WTC11 (cell line): ENCODE measurements around the gene PPP4R2. TPM values are rescaled to one million over a fixed set of nuclear protein-coding genes. Genes with fewer than 3 reads are reported as not detected.

ENCODE experiments used
- ATAC-seq: fragments of 200-7000 bp; cut with Tn5 transposase; 2 replicates; pipeline ENCODE4 v1.10.0; 2021; ENCODE audit warnings: mild to moderate bottlenecking, moderate library complexity
- CTCF ChIA-PET: fragments of 300-600 bp; sonication (Branson Sonifier 250); formaldehyde crosslinking; loops from one replicate; lab custom pipeline; 2021; ENCODE audit warnings: antibody characterized with exemption; lab: Charles Lee
- POLR2A ChIA-PET: fragments of 350-600 bp; sonication (Branson Sonifier 250); formaldehyde crosslinking; loops from one replicate; lab custom pipeline; 2021; ENCODE audit warnings: antibody characterized with exemption; lab: Charles Lee
- DNase-seq: peaks from one replicate; pipeline ENCODE4 v3.0.0; 2021; ENCODE audit warnings: low spot score
- H3K27ac Mint-ChIP-seq: 2 replicates; pipeline ENCODE4 v1.8.0; 2021; ENCODE audit warnings: mixed read lengths
- H3K27me3 Mint-ChIP-seq: 2 replicates; pipeline ENCODE4 v1.8.0; 2021; ENCODE audit warnings: low read depth, mild to moderate bottlenecking, moderate library complexity, mixed read lengths
- H3K36me3 Mint-ChIP-seq: 2 replicates; pipeline ENCODE4 v1.8.0; 2021; ENCODE audit warnings: mixed read lengths
- H3K4me1 Mint-ChIP-seq: 2 replicates; pipeline ENCODE4 v1.8.0; 2022; ENCODE audit warnings: mixed read lengths
- H3K4me3 Mint-ChIP-seq: 2 replicates; pipeline ENCODE4 v1.8.0; 2021; ENCODE audit warnings: mild to moderate bottlenecking, moderate library complexity, mixed read lengths
- H3K9me3 Mint-ChIP-seq: 2 replicates; pipeline ENCODE4 v1.8.0; 2021; ENCODE audit warnings: mixed read lengths
- ATF1 ChIP-seq: sonication (generic); formaldehyde crosslinking; IDR thresholded peaks from 2 replicates; pipeline ENCODE4 v1.8.1; 2023; ENCODE audit warnings: mild to moderate bottlenecking, moderate library complexity, missing genetic modification reagents
- ESRRA ChIP-seq: sonication (generic); formaldehyde crosslinking; IDR thresholded peaks from 2 replicates; pipeline ENCODE4 v1.8.1; 2022; ENCODE audit warnings: mild to moderate bottlenecking, missing genetic modification reagents, borderline replicate concordance
- FOXK1 ChIP-seq: sonication (generic); formaldehyde crosslinking; IDR thresholded peaks from 2 replicates; pipeline ENCODE4 v1.8.0; 2022; ENCODE audit warnings: mild to moderate bottlenecking, moderate library complexity, missing genetic modification reagents
- IRF2 ChIP-seq: sonication (generic); formaldehyde crosslinking; IDR thresholded peaks from 2 replicates; pipeline ENCODE4 v1.8.0; 2022; ENCODE audit warnings: low read depth, missing genetic modification reagents, borderline replicate concordance
- JAZF1 ChIP-seq: fragments of 250-450 bp; sonication (Bioruptor Pico); IDR thresholded peaks from 2 replicates; pipeline ENCODE4 v1.9.0; 2021; ENCODE audit warnings: moderate library complexity, mild to moderate bottlenecking, inconsistent platforms
- KAT7 ChIP-seq: sonication (generic); formaldehyde crosslinking; IDR thresholded peaks from 2 replicates; pipeline ENCODE4 v1.8.1; 2023; ENCODE audit warnings: missing genetic modification reagents, mild to moderate bottlenecking, borderline replicate concordance
- MXD4 ChIP-seq: fragments of 250-450 bp; sonication (Bioruptor Pico); IDR thresholded peaks from 2 replicates; pipeline ENCODE4 v1.8.0; 2021; ENCODE audit warnings: mild to moderate bottlenecking, moderate library complexity, borderline replicate concordance
- SMAD4 ChIP-seq: sonication (generic); formaldehyde crosslinking; IDR thresholded peaks from 2 replicates; pipeline ENCODE4 v1.8.0; 2022; ENCODE audit warnings: mild to moderate bottlenecking, missing genetic modification reagents
- SP1 ChIP-seq: sonication (generic); formaldehyde crosslinking; conservative IDR thresholded peaks from 2 replicates; pipeline ENCODE4 v1.8.1; 2022; ENCODE audit warnings: missing genetic modification reagents
- TEAD4 ChIP-seq: sonication (generic); formaldehyde crosslinking; IDR thresholded peaks from 2 replicates; pipeline ENCODE4 v1.8.0; 2022; ENCODE audit warnings: mild to moderate bottlenecking, missing genetic modification reagents
- ZNF138 ChIP-seq: sonication (generic); formaldehyde crosslinking; conservative IDR thresholded peaks from 2 replicates; pipeline ENCODE4 v1.8.1; 2022; ENCODE audit warnings: mild to moderate bottlenecking, moderate library complexity, missing genetic modification reagents
- ZNF219 ChIP-seq: sonication (generic); formaldehyde crosslinking; IDR thresholded peaks from 2 replicates; pipeline ENCODE4 v1.8.0; 2023; ENCODE audit warnings: missing genetic modification reagents, mild to moderate bottlenecking, borderline replicate concordance
- ZNF317 ChIP-seq: sonication (generic); formaldehyde crosslinking; IDR thresholded peaks from 2 replicates; pipeline ENCODE4 v1.8.1; 2023; ENCODE audit warnings: low read depth, mild to moderate bottlenecking, moderate library complexity, missing genetic modification reagents, borderline replicate concordance
- ZNF671 ChIP-seq: fragments of 250-450 bp; sonication (Bioruptor Pico); IDR thresholded peaks from 2 replicates; pipeline ENCODE4 v1.8.0; 2021; ENCODE audit warnings: mild to moderate bottlenecking
- total RNA-seq: library from RNA; stranded (reverse); gene quantifications from 3 replicates; pipeline ENCODE4 v1.2.3, GENCODE V29; 2021
- TF ChIP-seq, protein P1 (sequence below): fragments of 250-450 bp; sonication (Bioruptor Pico); IDR thresholded peaks from 2 replicates; pipeline ENCODE4 v1.9.0; 2021; ENCODE audit warnings: mild to moderate bottlenecking
- TF ChIP-seq, protein P2 (sequence below): fragments of 250-450 bp; sonication (Bioruptor Pico); IDR thresholded peaks from 2 replicates; pipeline ENCODE4 v1.9.0; 2021; ENCODE audit warnings: mild to moderate bottlenecking
- TF ChIP-seq, protein P3 (sequence below): fragments of 250-450 bp; sonication (Bioruptor Pico); conservative IDR thresholded peaks from 2 replicates; pipeline ENCODE4 v1.9.0; 2021; ENCODE audit warnings: mild to moderate bottlenecking
- TF ChIP-seq, protein P4 (sequence below): fragments of 200-600 bp; IDR thresholded peaks from 2 replicates; pipeline ENCODE4 v1.8.0; 2022; ENCODE audit warnings: antibody characterized with exemption
- TF ChIP-seq, protein P5 (sequence below): sonication (generic); formaldehyde crosslinking; IDR thresholded peaks from 2 replicates; pipeline ENCODE4 v1.8.0; 2023; ENCODE audit warnings: missing genetic modification reagents, mild to moderate bottlenecking, borderline replicate concordance
- TF ChIP-seq, protein P6 (sequence below): sonication (generic); formaldehyde crosslinking; IDR thresholded peaks from 2 replicates; pipeline ENCODE4 v1.8.1; 2022; ENCODE audit warnings: missing genetic modification reagents, borderline replicate concordance

The PPP4R2 gene
- total RNA-seq, 1 experiment from 2014 or later: 78.1 TPM

DNA sequence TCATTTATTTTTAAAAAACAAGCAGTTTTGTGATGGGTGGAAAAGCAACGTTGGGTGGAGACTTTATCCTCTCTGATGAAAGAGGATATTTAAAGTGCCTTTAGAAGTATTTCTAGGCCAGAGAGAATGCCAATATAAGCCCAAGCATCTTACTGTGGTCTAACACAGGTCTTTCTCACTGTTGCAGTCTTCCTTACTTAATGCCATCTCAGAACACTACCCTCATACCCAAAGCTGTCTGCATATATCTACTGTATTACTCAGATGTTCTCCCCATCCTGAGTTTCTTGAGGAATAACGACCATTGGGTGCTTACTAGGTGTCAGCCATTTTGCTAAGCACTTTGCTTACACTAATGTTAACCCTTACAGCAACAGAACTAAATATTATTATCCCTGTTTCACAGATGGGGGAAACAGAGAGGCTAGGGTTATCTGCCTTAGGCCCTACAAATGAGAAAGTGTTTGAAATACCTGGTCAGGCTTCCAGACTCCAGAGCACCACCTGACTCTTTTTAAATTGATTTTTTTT lies 35.0 kb downstream of the PPP4R2 start:
- ATAC-seq (no peak), DNase-seq (no peak)
- Mint-ChIP-seq H3K27me3 (no peaks in the 10 kb centered on the region), H3K4me1 (peaks cover 62% of the 10 kb centered on the region), H3K4me3 (no peak overlapping the region), H3K9me3 (no peaks in the 10 kb centered on the region), H3K27ac (no peak overlapping the region), H3K36me3 (no peaks in the 10 kb centered on the region; the same call in 1 of the 2 replicates)
- ChIA-PET CTCF (interaction anchor here (1.2 kb wide), 1 partner anchor 139 kb away, joined by 3 read pairs; no protein-coding TSS in a partner anchor), POLR2A (no interaction called here)
- TF ChIP-seq, protein P1, sequence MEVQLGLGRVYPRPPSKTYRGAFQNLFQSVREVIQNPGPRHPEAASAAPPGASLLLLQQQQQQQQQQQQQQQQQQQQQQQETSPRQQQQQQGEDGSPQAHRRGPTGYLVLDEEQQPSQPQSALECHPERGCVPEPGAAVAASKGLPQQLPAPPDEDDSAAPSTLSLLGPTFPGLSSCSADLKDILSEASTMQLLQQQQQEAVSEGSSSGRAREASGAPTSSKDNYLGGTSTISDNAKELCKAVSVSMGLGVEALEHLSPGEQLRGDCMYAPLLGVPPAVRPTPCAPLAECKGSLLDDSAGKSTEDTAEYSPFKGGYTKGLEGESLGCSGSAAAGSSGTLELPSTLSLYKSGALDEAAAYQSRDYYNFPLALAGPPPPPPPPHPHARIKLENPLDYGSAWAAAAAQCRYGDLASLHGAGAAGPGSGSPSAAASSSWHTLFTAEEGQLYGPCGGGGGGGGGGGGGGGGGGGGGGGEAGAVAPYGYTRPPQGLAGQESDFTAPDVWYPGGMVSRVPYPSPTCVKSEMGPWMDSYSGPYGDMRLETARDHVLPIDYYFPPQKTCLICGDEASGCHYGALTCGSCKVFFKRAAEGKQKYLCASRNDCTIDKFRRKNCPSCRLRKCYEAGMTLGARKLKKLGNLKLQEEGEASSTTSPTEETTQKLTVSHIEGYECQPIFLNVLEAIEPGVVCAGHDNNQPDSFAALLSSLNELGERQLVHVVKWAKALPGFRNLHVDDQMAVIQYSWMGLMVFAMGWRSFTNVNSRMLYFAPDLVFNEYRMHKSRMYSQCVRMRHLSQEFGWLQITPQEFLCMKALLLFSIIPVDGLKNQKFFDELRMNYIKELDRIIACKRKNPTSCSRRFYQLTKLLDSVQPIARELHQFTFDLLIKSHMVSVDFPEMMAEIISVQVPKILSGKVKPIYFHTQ (CRISPR knock-in tag): no peak
- no peak for TF ChIP-seq ZNF138 (CRISPR knock-in tag)
- TF ChIP-seq, protein P2, sequence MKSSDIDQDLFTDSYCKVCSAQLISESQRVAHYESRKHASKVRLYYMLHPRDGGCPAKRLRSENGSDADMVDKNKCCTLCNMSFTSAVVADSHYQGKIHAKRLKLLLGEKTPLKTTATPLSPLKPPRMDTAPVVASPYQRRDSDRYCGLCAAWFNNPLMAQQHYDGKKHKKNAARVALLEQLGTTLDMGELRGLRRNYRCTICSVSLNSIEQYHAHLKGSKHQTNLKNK (CRISPR knock-in tag): no peak
- no peak for TF ChIP-seq ZNF317 (CRISPR knock-in tag)
- TF ChIP-seq ESRRA (CRISPR knock-in tag): no peak
- TF ChIP-seq, protein P3, sequence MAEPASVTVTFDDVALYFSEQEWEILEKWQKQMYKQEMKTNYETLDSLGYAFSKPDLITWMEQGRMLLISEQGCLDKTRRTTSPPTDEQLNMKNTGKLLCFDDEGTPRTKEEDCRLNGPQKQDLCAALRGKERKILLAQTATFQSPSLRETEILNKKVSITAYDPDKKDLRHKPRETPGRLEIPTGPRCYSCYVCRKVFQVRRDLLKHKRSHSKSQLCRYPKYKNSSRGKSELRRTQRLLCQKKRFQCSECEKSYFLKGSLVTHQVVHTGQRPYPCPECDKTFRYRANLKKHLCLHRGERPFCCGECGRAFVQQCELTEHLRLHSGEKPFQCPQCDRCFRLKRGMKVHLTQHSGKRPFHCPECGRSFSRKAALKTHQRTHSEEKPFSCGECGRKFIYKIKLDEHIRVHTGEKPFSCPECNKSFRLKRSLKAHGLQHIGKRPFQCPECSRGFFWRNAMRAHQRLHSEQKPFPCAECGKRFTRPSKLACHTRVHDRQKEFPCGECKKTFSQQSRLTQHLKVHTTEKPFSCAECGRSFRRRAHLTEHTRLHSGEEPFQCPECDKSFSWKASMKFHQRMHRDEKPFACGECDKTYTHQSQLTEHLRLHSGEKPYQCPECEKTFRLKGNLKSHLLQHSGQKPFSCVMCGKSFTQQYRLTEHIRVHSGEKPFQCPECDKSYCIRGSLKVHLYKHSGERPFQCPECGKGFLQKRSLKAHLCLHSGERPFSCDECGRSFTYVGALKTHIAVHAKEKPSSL (CRISPR knock-in tag): no peak
- TF ChIP-seq JAZF1 (CRISPR knock-in tag): no peak
- TF ChIP-seq, protein P4, sequence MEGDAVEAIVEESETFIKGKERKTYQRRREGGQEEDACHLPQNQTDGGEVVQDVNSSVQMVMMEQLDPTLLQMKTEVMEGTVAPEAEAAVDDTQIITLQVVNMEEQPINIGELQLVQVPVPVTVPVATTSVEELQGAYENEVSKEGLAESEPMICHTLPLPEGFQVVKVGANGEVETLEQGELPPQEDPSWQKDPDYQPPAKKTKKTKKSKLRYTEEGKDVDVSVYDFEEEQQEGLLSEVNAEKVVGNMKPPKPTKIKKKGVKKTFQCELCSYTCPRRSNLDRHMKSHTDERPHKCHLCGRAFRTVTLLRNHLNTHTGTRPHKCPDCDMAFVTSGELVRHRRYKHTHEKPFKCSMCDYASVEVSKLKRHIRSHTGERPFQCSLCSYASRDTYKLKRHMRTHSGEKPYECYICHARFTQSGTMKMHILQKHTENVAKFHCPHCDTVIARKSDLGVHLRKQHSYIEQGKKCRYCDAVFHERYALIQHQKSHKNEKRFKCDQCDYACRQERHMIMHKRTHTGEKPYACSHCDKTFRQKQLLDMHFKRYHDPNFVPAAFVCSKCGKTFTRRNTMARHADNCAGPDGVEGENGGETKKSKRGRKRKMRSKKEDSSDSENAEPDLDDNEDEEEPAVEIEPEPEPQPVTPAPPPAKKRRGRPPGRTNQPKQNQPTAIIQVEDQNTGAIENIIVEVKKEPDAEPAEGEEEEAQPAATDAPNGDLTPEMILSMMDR: no peak
- TF ChIP-seq ZNF671 (CRISPR knock-in tag): no peak
- TF ChIP-seq SP1: no peak

DNA sequence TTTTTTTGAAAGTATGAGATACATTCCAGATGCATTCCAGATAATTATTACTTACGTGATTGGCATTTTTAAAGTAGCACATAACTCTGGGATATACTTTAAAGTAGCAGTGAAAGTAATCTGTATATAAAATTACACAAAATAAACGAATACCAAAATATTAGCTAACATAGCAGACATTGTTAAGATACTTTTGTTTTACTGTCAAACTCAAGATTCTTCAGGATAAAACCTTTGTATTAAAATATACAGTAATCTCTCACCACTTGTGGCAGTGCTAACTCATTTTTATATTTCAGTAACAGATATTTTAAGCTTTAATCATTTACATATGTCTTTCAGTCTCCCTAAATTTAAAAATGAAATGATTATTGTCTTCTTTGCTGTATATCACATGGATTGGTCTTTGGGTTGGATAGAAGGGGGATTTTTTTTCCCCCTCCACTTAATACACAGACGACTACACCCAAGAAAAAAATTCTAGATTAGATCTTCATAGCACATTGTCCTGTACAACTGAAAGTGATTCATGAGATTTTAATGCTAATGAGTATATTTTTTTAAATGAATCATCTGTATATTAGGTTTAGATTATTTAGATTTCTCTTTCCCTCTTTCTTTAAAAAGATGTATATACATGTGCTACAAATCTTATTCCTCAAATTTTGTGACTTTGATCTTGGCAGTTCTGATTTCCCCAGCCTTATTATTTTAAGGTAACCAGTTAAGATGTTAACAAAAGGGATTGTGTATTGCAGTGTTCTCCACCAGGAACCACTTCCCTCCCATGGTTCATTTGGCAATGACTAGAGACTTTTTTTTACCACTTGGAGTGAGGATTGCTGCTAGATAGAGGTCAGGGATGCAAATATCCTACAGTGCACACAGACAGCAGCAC lies 40.3 kb downstream of the PPP4R2 start:
- no peaks in the 10 kb centered on the region for H3K36me3 Mint-ChIP-seq
- ChIA-PET POLR2A (interaction anchor here (0.5 to 0.6 kb wide), 2 partner anchors 98 to 426 kb away, joined by 3 to 7 read pairs; no protein-coding TSS in a partner anchor), CTCF (no interaction called here)
- H3K9me3 Mint-ChIP-seq: no peaks in the 10 kb centered on the region
- ATAC-seq (peak; percentile 77), DNase-seq (no peak)
- H3K4me1 Mint-ChIP-seq: peaks cover 81% of the 10 kb centered on the region
- no peak overlapping the region for H3K4me3 Mint-ChIP-seq
- no peaks in the 10 kb centered on the region for H3K27me3 Mint-ChIP-seq
- H3K27ac Mint-ChIP-seq: peak overlapping the region; percentile 77; the same call in 1 of the 2 replicates
- TF ChIP-seq JAZF1 (CRISPR knock-in tag): no peak
- no peak for TF ChIP-seq FOXK1 (CRISPR knock-in tag)
- no peak for TF ChIP-seq KAT7 (CRISPR knock-in tag)
- TF ChIP-seq SMAD4 (CRISPR knock-in tag): no peak
- TF ChIP-seq ZNF219 (CRISPR knock-in tag): no peak
- TF ChIP-seq, protein P5, sequence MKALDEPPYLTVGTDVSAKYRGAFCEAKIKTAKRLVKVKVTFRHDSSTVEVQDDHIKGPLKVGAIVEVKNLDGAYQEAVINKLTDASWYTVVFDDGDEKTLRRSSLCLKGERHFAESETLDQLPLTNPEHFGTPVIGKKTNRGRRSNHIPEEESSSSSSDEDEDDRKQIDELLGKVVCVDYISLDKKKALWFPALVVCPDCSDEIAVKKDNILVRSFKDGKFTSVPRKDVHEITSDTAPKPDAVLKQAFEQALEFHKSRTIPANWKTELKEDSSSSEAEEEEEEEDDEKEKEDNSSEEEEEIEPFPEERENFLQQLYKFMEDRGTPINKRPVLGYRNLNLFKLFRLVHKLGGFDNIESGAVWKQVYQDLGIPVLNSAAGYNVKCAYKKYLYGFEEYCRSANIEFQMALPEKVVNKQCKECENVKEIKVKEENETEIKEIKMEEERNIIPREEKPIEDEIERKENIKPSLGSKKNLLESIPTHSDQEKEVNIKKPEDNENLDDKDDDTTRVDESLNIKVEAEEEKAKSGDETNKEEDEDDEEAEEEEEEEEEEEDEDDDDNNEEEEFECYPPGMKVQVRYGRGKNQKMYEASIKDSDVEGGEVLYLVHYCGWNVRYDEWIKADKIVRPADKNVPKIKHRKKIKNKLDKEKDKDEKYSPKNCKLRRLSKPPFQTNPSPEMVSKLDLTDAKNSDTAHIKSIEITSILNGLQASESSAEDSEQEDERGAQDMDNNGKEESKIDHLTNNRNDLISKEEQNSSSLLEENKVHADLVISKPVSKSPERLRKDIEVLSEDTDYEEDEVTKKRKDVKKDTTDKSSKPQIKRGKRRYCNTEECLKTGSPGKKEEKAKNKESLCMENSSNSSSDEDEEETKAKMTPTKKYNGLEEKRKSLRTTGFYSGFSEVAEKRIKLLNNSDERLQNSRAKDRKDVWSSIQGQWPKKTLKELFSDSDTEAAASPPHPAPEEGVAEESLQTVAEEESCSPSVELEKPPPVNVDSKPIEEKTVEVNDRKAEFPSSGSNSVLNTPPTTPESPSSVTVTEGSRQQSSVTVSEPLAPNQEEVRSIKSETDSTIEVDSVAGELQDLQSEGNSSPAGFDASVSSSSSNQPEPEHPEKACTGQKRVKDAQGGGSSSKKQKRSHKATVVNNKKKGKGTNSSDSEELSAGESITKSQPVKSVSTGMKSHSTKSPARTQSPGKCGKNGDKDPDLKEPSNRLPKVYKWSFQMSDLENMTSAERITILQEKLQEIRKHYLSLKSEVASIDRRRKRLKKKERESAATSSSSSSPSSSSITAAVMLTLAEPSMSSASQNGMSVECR (CRISPR knock-in tag): no peak
- TF ChIP-seq IRF2 (CRISPR knock-in tag): no peak
- TF ChIP-seq, protein P6, sequence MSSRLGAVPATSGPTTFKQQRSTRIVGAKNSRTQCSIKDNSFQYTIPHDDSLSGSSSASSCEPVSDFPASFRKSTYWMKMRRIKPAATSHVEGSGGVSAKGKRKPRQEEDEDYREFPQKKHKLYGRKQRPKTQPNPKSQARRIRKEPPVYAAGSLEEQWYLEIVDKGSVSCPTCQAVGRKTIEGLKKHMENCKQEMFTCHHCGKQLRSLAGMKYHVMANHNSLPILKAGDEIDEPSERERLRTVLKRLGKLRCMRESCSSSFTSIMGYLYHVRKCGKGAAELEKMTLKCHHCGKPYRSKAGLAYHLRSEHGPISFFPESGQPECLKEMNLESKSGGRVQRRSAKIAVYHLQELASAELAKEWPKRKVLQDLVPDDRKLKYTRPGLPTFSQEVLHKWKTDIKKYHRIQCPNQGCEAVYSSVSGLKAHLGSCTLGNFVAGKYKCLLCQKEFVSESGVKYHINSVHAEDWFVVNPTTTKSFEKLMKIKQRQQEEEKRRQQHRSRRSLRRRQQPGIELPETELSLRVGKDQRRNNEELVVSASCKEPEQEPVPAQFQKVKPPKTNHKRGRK: no peak
- TF ChIP-seq TEAD4: no peak
- TF ChIP-seq ATF1: no peak
- no peak for TF ChIP-seq MXD4 (CRISPR knock-in tag)
